PC-3 (cell line): Measurements from ENCODE around the gene SPOP. TPM values are rescaled to one million over a fixed set of nuclear protein-coding genes. Genes with fewer than 3 reads are reported as not detected.

ENCODE experiments used
- ATAC-seq: fragments of 200-7000 bp; cut with Tn5 transposase; 2 replicates; pipeline ENCODE4 v1.9.1; 2020; ENCODE audit warnings: mild to moderate bottlenecking, moderate library complexity
- BruUV-seq: library from RNA; stranded (reverse); fragments of 400-500 nt; replicated peaks from 2 replicates; lab custom pipeline; 2021; lab: Mats Ljungman, UMichigan
- CTCF ChIA-PET: fragments of 300-600 bp; sonication (Branson Sonifier 250); formaldehyde crosslinking; loops from one replicate; lab custom pipeline; 2022; ENCODE audit warnings: antibody characterized with exemption; lab: Charles Lee
- POLR2A ChIA-PET: fragments of 300-600 bp; sonication (Branson Sonifier 250); formaldehyde crosslinking; loops from one replicate; lab custom pipeline; 2022; ENCODE audit warnings: antibody characterized with exemption; ENCODE audit not compliant: unreplicated experiment; lab: Charles Lee
- DNase-seq: peaks from one replicate; pipeline ENCODE4 v3.0.0-alpha.2; 2015
- H2AFZ ChIP-seq: fragments of 300-600 bp; sonication (generic); 2 replicates; pipeline ENCODE4 v1.6.0; 2016; ENCODE audit warnings: antibody characterized with exemption, low read length
- H3F3A ChIP-seq: fragments of 300-600 bp; sonication (generic); one replicate; pipeline ENCODE4 v1.6.0; 2017; ENCODE audit warnings: antibody characterized with exemption, low read length, control low read depth, mild to moderate bottlenecking; ENCODE audit not compliant: unreplicated experiment
- H3K27ac ChIP-seq: fragments of 300-600 bp; sonication (generic); 2 replicates; pipeline ENCODE4 v1.5.1; 2016; ENCODE audit warnings: mild to moderate bottlenecking, low read length
- H3K27me3 ChIP-seq: fragments of 300-600 bp; sonication (generic); 2 replicates; pipeline ENCODE4 v1.6.1; 2016; ENCODE audit warnings: low read length, mixed read lengths
- H3K36me3 ChIP-seq: fragments of 300-600 bp; sonication (generic); 2 replicates; pipeline ENCODE4 v1.6.1; 2016; ENCODE audit warnings: low read depth, mixed run types, low read length, mixed read lengths
- H3K4me1 ChIP-seq: fragments of 300-600 bp; sonication (generic); 2 replicates; pipeline ENCODE4 v1.5.1; 2016; ENCODE audit warnings: low read length; ENCODE audit not compliant: insufficient read depth
- H3K4me2 ChIP-seq: fragments of 300-600 bp; sonication (generic); 2 replicates; pipeline ENCODE4 v1.6.0; 2016; ENCODE audit warnings: low read length
- H3K4me3 ChIP-seq: fragments of 300-600 bp; sonication (generic); 2 replicates; pipeline ENCODE4 v1.5.1; 2016; ENCODE audit warnings: mild to moderate bottlenecking, low read length, mixed read lengths
- H3K79me2 ChIP-seq: fragments of 300-600 bp; sonication (generic); 2 replicates; pipeline ENCODE4 v1.6.1; 2017; ENCODE audit warnings: low read length, mixed read lengths
- H3K9ac ChIP-seq: fragments of 300-600 bp; sonication (generic); 2 replicates; pipeline ENCODE4 v1.6.0; 2016; ENCODE audit warnings: mild to moderate bottlenecking, low read length
- H3K9me2 ChIP-seq: fragments of 300-600 bp; sonication (generic); replicated peaks from 2 replicates; pipeline ENCODE4 v1.6.1; 2016; ENCODE audit warnings: mixed run types, low read length, mixed read lengths
- H3K9me3 ChIP-seq: fragments of 300-600 bp; sonication (generic); 2 replicates; pipeline ENCODE4 v1.6.1; 2016; ENCODE audit warnings: low read length, mixed read lengths
- H4K20me1 ChIP-seq: fragments of 300-600 bp; sonication (generic); 2 replicates; pipeline ENCODE4 v1.6.1; 2016; ENCODE audit warnings: low read length, mixed read lengths
- EZH2 ChIP-seq: fragments of 300-600 bp; sonication (generic); IDR thresholded peaks from one replicate; pipeline ENCODE4 v1.6.1; 2017; ENCODE audit warnings: antibody characterized with exemption, mild to moderate bottlenecking, low read length; ENCODE audit not compliant: unreplicated experiment
- EZH2phosphoT487 ChIP-seq: fragments of 300-600 bp; sonication (generic); IDR thresholded peaks from 2 replicates; pipeline ENCODE4 v1.6.1; 2018; ENCODE audit warnings: mild to moderate bottlenecking, antibody characterized with exemption, low read length, borderline replicate concordance
- intact Hi-C: fragments of 100-400 bp; cut with micrococcal nuclease; formaldehyde crosslinking; loops from 2 replicates; pipeline ENCODE4 v1.9.0; 2023
- total RNA-seq: library from RNA; depleted of rRNA; stranded (reverse); fragments of >200 nt; gene quantifications from 2 replicates; pipeline ENCODE4 v1.2.3, GENCODE V29; 2014
- TF ChIP-seq, protein P1 (sequence below): fragments of 300-600 bp; sonication (generic); conservative IDR thresholded peaks from 2 replicates; pipeline ENCODE4 v1.5.1; 2017; ENCODE audit warnings: antibody characterized with exemption, low read depth, mild to moderate bottlenecking, low read length

Gene SPOP
- total RNA-seq, 1 experiment from 2014 or later: 54.7 TPM

DNA sequence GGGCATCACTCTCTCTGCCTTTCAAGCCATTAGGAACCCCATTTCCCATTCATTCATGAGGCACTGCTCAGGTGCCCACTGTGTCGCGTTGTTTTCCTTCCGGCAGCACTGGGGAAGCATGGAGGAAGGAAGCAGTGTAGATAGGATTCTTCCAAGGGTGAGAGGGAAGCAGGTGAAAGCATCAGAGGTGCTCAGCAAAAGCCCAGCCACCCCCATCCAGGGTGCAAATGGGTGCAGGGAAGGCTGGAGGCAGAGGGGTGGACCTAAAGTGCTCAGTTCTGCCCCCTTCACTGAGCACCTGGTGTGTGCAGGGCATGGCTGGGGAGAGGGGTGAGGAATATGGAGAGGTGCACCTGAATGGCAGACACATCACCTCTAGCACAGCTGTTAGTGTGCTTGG lies 105.7 kb downstream of the SPOP start:
- H3K79me2 ChIP-seq: no peaks in the 10 kb centered on the region
- POLR2A ChIA-PET: interaction anchor here (0.6 kb wide), 1 partner anchor 10 kb away, joined by 5 read pairs; no protein-coding TSS in a partner anchor

DNA sequence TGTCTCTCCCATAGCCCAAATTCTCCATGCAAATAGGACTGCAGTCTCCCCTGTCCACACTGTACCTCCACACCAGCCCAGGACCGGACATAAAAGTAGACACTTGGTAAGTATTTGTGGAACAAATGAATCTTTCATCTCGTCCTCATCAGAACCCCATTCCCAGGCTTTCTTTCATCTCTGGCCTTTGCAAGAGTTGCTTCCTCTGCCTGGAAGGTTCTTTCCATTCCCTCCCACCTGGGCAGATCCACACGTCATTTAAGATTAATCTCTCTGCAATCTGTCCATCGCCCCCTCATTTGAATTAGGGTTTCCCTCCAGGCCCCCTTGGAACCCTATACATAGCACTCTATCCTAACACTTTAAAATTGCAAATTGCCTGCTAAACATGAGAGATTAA lies 106.1 kb downstream of the SPOP start:
- no peaks in the 10 kb centered on the region for H3K79me2 ChIP-seq
- peaks cover 9% of the 10 kb centered on the region for H3K27me3 ChIP-seq
- no peak overlapping the region for H2AFZ ChIP-seq
- no peak overlapping the region for H3K9ac ChIP-seq
- no peaks in the 10 kb centered on the region for H3F3A ChIP-seq
- CTCF ChIA-PET: interaction anchor here (0.5 to 0.9 kb wide), 2 partner anchors 124 to 202 kb away, joined by 3 to 4 read pairs; no protein-coding TSS in a partner anchor
- DNase-seq (no peak), ATAC-seq (no peak)
- intact Hi-C loops: loop anchor here (5.0 kb wide), 1 partner anchor 66 kb away; no protein-coding TSS in a partner anchor
- H3K36me3 ChIP-seq: no peaks in the 10 kb centered on the region
- H3K9me2 ChIP-seq: no peaks in the 10 kb centered on the region
- no peaks in the 10 kb centered on the region for H4K20me1 ChIP-seq
- H3K4me2 ChIP-seq: no peak overlapping the region
- BruUV-seq: no TSS peak
- POLR2A ChIA-PET: interaction anchor here (0.6 kb wide), 1 partner anchor 79 kb away, joined by 5 read pairs; no protein-coding TSS in a partner anchor
- peaks cover 8% of the 10 kb centered on the region for H3K4me1 ChIP-seq
- H3K9me3 ChIP-seq: no peaks in the 10 kb centered on the region
- no peak for TF ChIP-seq EZH2phosphoT487
- H3K27ac ChIP-seq: no peak overlapping the region
- H3K4me3 ChIP-seq: no peak overlapping the region

More for the DNA sequence above, 105.7 kb downstream of the SPOP start:
- intact Hi-C loops: loop anchor here (5.0 kb wide), 1 partner anchor 65 kb away; no protein-coding TSS in a partner anchor
- Histone ChIP-seq H3K4me1 (peaks cover 6% of the 10 kb centered on the region), H3K27ac (no peak overlapping the region), H3K4me2 (no peak overlapping the region), H3K9me3 (no peaks in the 10 kb centered on the region), H3K9ac (no peak overlapping the region), H2AFZ (no peak overlapping the region), H3K9me2 (no peaks in the 10 kb centered on the region), H3F3A (no peaks in the 10 kb centered on the region), H3K4me3 (no peak overlapping the region), H4K20me1 (no peaks in the 10 kb centered on the region), H3K36me3 (no peaks in the 10 kb centered on the region), H3K27me3 (peaks cover 14% of the 10 kb centered on the region)
- no peak for ATAC-seq
- CTCF ChIA-PET: interaction anchor here (1.0 kb wide), 1 partner anchor 17 kb away, joined by 3 read pairs; no protein-coding TSS in a partner anchor
- TF ChIP-seq EZH2phosphoT487: no peak
- no peak for TF ChIP-seq EZH2
- TF ChIP-seq, protein P1, sequence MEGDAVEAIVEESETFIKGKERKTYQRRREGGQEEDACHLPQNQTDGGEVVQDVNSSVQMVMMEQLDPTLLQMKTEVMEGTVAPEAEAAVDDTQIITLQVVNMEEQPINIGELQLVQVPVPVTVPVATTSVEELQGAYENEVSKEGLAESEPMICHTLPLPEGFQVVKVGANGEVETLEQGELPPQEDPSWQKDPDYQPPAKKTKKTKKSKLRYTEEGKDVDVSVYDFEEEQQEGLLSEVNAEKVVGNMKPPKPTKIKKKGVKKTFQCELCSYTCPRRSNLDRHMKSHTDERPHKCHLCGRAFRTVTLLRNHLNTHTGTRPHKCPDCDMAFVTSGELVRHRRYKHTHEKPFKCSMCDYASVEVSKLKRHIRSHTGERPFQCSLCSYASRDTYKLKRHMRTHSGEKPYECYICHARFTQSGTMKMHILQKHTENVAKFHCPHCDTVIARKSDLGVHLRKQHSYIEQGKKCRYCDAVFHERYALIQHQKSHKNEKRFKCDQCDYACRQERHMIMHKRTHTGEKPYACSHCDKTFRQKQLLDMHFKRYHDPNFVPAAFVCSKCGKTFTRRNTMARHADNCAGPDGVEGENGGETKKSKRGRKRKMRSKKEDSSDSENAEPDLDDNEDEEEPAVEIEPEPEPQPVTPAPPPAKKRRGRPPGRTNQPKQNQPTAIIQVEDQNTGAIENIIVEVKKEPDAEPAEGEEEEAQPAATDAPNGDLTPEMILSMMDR: no peak
- BruUV-seq: no TSS peak
- DNase-seq: no peak

DNA sequence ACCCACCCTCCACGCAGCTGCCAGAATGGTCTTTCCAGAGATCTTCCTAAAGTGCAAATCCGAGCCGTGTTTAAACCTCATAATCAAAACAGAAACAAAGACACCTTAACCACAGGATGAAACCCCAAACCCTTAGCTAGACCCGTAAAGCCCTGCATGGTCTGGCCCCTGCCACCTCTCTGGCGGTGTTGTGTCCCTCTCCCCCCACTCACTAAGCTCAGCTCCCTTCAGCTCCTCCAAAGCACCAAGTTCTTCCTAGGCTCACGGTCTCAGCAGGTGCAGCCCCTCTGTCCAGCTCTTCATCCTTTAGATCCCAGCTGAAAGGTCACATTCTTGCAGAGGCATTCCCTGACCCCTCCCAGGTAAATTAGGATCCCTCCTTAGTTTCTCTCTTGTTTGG lies 106.6 kb downstream of the SPOP start:
- Histone ChIP-seq H3F3A (no peaks in the 10 kb centered on the region), H3K4me2 (no peak overlapping the region), H3K9ac (no peak overlapping the region), H4K20me1 (no peaks in the 10 kb centered on the region), H3K9me2 (no peaks in the 10 kb centered on the region), H3K36me3 (no peaks in the 10 kb centered on the region), H3K9me3 (no peaks in the 10 kb centered on the region), H3K4me3 (no peak overlapping the region), H2AFZ (no peak overlapping the region), H3K27me3 (peaks cover 6% of the 10 kb centered on the region), H3K27ac (no peak overlapping the region), H3K4me1 (peaks cover 10% of the 10 kb centered on the region), H3K79me2 (no peaks in the 10 kb centered on the region)
- intact Hi-C loops: loop anchor here (5.0 kb wide), 1 partner anchor 66 kb away; no protein-coding TSS in a partner anchor
- TF ChIP-seq EZH2phosphoT487 (no peak), EZH2 (no peak)
- TF ChIP-seq, protein P1: no peak
- ATAC-seq (no peak), DNase-seq (no peak)
- ChIA-PET CTCF (interaction anchor here (0.5 to 0.9 kb wide), 3 partner anchors 26 to 202 kb away, joined by 3 to 12 read pairs (median 4); no protein-coding TSS in a partner anchor), POLR2A (interaction anchor here (0.6 kb wide), 1 partner anchor 80 kb away, joined by 5 read pairs; no protein-coding TSS in a partner anchor)
- BruUV-seq: no TSS peak
